ENCODE measurements around the gene NRG3. TPM values are rescaled to one million over a fixed set of nuclear protein-coding genes. Genes with fewer than 3 reads are reported as not detected.

Gene NRG3
- total RNA-seq, 2 donors from 2014 or later: 1.7 to 2.3 TPM

GRCh38 chr10:81915504-81915897 lies 40.5 kb downstream of the NRG3 start:
- WGBS, 2 experiments (ENCODE audit: insufficient coverage in 1 of 2, insufficient read length in 1 of 2): 9 to 75% methylated on average over 1 to 2 of the region's 2 CpGs
- peaks cover 25% of the 10 kb centered on the region for H3K4me1 Mint-ChIP-seq
- Histone ChIP-seq H3K36me3 (ENCODE audit: control insufficient read depth, insufficient read depth, low read length) (no peaks in the 10 kb centered on the region), H3K27me3 (ENCODE audit: control insufficient read depth, insufficient read depth, low read length, poor library complexity, severe bottlenecking) (no peaks in the 10 kb centered on the region), H3K27ac (ENCODE audit: low read depth, low read length) (no peak overlapping the region), H3K9ac (ENCODE audit: extremely low read depth, low read length, poor library complexity, severe bottlenecking) (no peak overlapping the region), H3K9me3 (ENCODE audit: control insufficient read depth, low read length) (no peaks in the 10 kb centered on the region), H3K4me3 (ENCODE audit: low read length) (no peak overlapping the region), H3K4me1 (ENCODE audit: control insufficient read depth, insufficient read depth, low read length) (peaks cover 6% of the 10 kb centered on the region)
- TF ChIP-seq CTCF (conservative IDR thresholded peaks at IDR 0.05): no peak
- no peaks in the 10 kb centered on the region for H3K36me3 Mint-ChIP-seq (ENCODE audit: low read depth)
- H3K27ac Mint-ChIP-seq: no peak overlapping the region
- no peaks in the 10 kb centered on the region for H3K9me3 Mint-ChIP-seq
- H3K4me3 Mint-ChIP-seq: no peak overlapping the region
- peak; percentile 57 for DNase-seq
- no peaks in the 10 kb centered on the region for H3K27me3 Mint-ChIP-seq (ENCODE audit: insufficient read depth)

- WGBS, 2 experiments (ENCODE audit: insufficient coverage in 1 of 2, insufficient read length in 1 of 2): 71 to 78% methylated on average over 4 to 5 of the region's 5 CpGs
- Mint-ChIP-seq H3K36me3 (ENCODE audit: low read depth) (no peaks in the 10 kb centered on the region), H3K27me3 (ENCODE audit: insufficient read depth) (no peaks in the 10 kb centered on the region)
These were observed 42.7 kb downstream of the NRG3 start for GRCh38 chr10:81917666-81918065.

GRCh38 chr10:81918766-81919165 lies 43.8 kb downstream of the NRG3 start:
- no peaks in the 10 kb centered on the region for H3K27me3 Mint-ChIP-seq (ENCODE audit: insufficient read depth)
- no peak for DNase-seq
- 75 to 80% methylated on average over 1 of the region's 1 CpG for WGBS, 2 experiments (ENCODE audit: insufficient coverage in 1 of 2, insufficient read length in 1 of 2)

More at GRCh38 chr10:81917666-81918065, 42.7 kb downstream of the NRG3 start:
- Mint-ChIP-seq H3K4me3 (no peak overlapping the region), H3K4me1 (peaks cover 21% of the 10 kb centered on the region), H3K27ac (no peak overlapping the region), H3K9me3 (no peaks in the 10 kb centered on the region)
- Histone ChIP-seq H3K36me3 (ENCODE audit: control insufficient read depth, insufficient read depth, low read length) (no peaks in the 10 kb centered on the region), H3K9me3 (ENCODE audit: control insufficient read depth, low read length) (no peaks in the 10 kb centered on the region), H3K4me1 (ENCODE audit: control insufficient read depth, insufficient read depth, low read length) (peaks cover 6% of the 10 kb centered on the region), H3K4me3 (ENCODE audit: low read length) (no peak overlapping the region), H3K27me3 (ENCODE audit: control insufficient read depth, insufficient read depth, low read length, poor library complexity, severe bottlenecking) (no peaks in the 10 kb centered on the region), H3K27ac (ENCODE audit: low read depth, low read length) (no peak overlapping the region), H3K9ac (ENCODE audit: extremely low read depth, low read length, poor library complexity, severe bottlenecking) (no peak overlapping the region)
- no peak for TF ChIP-seq CTCF (conservative IDR thresholded peaks at IDR 0.05)
- no peak for DNase-seq

More at GRCh38 chr10:81918766-81919165, 43.8 kb downstream of the NRG3 start:
- Mint-ChIP-seq H3K4me1 (peaks cover 19% of the 10 kb centered on the region), H3K36me3 (ENCODE audit: low read depth) (no peaks in the 10 kb centered on the region), H3K4me3 (no peak overlapping the region), H3K9me3 (no peaks in the 10 kb centered on the region), H3K27ac (no peak overlapping the region)
- H3K4me1 ChIP-seq (ENCODE audit: control insufficient read depth, insufficient read depth, low read length): peaks cover 6% of the 10 kb centered on the region
- no peaks in the 10 kb centered on the region for H3K27me3 ChIP-seq (ENCODE audit: control insufficient read depth, insufficient read depth, low read length, poor library complexity, severe bottlenecking)
- no peaks in the 10 kb centered on the region for H3K36me3 ChIP-seq (ENCODE audit: control insufficient read depth, insufficient read depth, low read length)
- no peak overlapping the region for H3K9ac ChIP-seq (ENCODE audit: extremely low read depth, low read length, poor library complexity, severe bottlenecking)
- no peak overlapping the region for H3K4me3 ChIP-seq (ENCODE audit: low read length)
- no peak for TF ChIP-seq CTCF (conservative IDR thresholded peaks at IDR 0.05)
- H3K9me3 ChIP-seq (ENCODE audit: control insufficient read depth, low read length): no peaks in the 10 kb centered on the region
- H3K27ac ChIP-seq (ENCODE audit: low read depth, low read length): no peak overlapping the region

All from endodermal cell (in vitro differentiated cells).